GM06990 (cell line): Measurements from ENCODE around the gene ZNF397.

Source experiments
- DNase-seq: peaks from one replicate; pipeline ENCODE4 v3.0.0-alpha.2; 2011; ENCODE audit not compliant: insufficient read length; ENCODE audit errors: extremely low read depth
- H3K27me3 ChIP-seq: replicated peaks from 2 replicates; pipeline ENCODE4 v1.6.0; 2011; ENCODE audit warnings: low read length; ENCODE audit not compliant: control insufficient read depth, insufficient read depth
- H3K36me3 ChIP-seq: 2 replicates; pipeline ENCODE4 v1.5.1; 2011; ENCODE audit warnings: low read length; ENCODE audit not compliant: control insufficient read depth, insufficient read depth
- H3K4me3 ChIP-seq: replicated peaks from 2 replicates; pipeline ENCODE4 v1.5.1; 2011; ENCODE audit warnings: low read depth, mild to moderate bottlenecking, control low read depth, low read length
- TF ChIP-seq, protein P1 (sequence below): IDR thresholded peaks from 2 replicates; pipeline ENCODE4 v1.5.1; 2011; ENCODE audit warnings: low read length, control low read depth, mild to moderate bottlenecking, inconsistent platforms; ENCODE audit not compliant: insufficient read depth, poor library complexity, severe bottlenecking

The ZNF397 gene

GRCh38 chr18:35220424-35220823 is 20.4 kb upstream of the ZNF397 start:
- Histone ChIP-seq H3K4me3 (no peak overlapping the region), H3K36me3 (no peaks in the 10 kb centered on the region), H3K27me3 (no peaks in the 10 kb centered on the region)
- TF ChIP-seq, protein P1, sequence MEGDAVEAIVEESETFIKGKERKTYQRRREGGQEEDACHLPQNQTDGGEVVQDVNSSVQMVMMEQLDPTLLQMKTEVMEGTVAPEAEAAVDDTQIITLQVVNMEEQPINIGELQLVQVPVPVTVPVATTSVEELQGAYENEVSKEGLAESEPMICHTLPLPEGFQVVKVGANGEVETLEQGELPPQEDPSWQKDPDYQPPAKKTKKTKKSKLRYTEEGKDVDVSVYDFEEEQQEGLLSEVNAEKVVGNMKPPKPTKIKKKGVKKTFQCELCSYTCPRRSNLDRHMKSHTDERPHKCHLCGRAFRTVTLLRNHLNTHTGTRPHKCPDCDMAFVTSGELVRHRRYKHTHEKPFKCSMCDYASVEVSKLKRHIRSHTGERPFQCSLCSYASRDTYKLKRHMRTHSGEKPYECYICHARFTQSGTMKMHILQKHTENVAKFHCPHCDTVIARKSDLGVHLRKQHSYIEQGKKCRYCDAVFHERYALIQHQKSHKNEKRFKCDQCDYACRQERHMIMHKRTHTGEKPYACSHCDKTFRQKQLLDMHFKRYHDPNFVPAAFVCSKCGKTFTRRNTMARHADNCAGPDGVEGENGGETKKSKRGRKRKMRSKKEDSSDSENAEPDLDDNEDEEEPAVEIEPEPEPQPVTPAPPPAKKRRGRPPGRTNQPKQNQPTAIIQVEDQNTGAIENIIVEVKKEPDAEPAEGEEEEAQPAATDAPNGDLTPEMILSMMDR, result no peak
- no peak for DNase-seq

DNA sequence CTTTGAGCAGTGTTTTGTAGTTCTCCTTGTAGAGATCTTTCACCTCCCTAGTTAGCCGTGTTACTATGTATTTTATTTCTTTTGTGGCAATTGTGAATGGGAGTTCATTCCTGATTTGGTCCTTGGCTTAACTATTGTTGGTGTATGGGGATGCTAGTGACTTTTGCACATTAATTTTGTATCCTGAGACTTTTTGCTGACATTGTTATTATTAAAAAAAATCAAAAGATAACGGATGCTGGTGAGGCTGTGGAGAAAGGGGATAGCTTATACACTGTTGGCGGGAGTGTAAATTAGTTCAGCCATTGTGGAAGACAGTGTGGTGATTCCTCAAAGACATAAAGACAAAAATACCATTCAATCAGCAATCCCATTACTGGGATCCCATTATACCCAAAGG is 17.0 kb upstream of the ZNF397 start:
- no peaks in the 10 kb centered on the region for H3K27me3 ChIP-seq
- H3K4me3 ChIP-seq, result no peak overlapping the region
- TF ChIP-seq, protein P1, result no peak
- H3K36me3 ChIP-seq, result no peaks in the 10 kb centered on the region
- DNase-seq, result no peak

DNA sequence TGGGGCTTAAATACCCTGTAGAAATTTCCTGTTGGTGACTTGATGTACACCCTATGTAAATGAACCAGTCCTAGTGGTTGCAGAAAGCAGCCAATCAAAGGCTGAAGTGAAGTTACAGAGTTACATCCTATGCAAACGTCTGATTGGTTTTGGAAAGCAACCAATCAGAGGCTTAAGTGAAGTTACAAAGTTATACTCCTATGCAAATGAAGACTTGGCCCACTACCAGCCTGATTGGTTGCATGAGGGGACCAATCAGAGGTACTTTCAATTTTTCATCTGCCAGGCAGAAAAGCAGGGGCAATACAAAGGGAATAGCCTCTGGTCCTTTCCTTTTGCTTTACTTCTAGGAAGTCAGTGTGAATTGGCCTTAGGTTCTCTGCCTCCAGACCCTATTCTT is 13.6 kb upstream of the ZNF397 start:
- TF ChIP-seq, protein P1, result no peak
- DNase-seq, result no peak
- Histone ChIP-seq H3K4me3 (no peak overlapping the region), H3K27me3 (no peaks in the 10 kb centered on the region), H3K36me3 (no peaks in the 10 kb centered on the region)

DNA sequence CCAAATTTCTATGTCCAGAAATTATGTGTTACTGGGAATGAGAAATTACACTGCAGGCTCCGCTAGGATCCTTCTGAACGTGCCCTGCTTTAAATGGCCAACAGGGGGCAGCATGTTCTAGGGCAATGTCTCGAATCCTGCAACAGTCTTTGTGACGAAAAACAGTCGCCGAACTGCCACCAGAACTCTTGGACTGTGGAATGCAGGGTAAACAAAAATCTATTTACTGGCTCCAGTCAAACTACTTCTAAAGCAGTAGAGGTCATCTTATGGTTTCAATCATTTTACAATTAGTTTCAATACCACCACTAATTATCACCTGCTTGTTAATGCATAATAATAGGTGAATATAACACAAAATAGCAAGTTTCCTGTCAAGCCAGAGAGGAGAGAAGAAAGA is 9.8 kb upstream of the ZNF397 start:
- Histone ChIP-seq H3K4me3 (peak overlapping the region; percentile 23; the same call in 1 of the 2 replicates), H3K27me3 (no peaks in the 10 kb centered on the region), H3K36me3 (no peaks in the 10 kb centered on the region)
- DNase-seq, result peak; percentile 36
- TF ChIP-seq, protein P1, result peak; percentile 84

- H3K27me3 ChIP-seq, result no peaks in the 10 kb centered on the region
- DNase-seq, result no peak
- TF ChIP-seq, protein P1, result no peak
- H3K4me3 ChIP-seq, result no peak overlapping the region
- H3K36me3 ChIP-seq, result no peaks in the 10 kb centered on the region
Measured at GRCh38 chr18:35236571-35237363, 4.1 kb upstream of the ZNF397 start.

- TF ChIP-seq, protein P1, result no peak
- no peak for DNase-seq
Measured at GRCh38 chr18:35239314-35239713, 1.5 kb upstream of the ZNF397 start.

More at GRCh38 chr18:35239314-35239713, 1.5 kb upstream of the ZNF397 start:
- H3K27me3 ChIP-seq, result no peaks in the 10 kb centered on the region
- no peak overlapping the region for H3K4me3 ChIP-seq
- peaks cover 6% of the 10 kb centered on the region for H3K36me3 ChIP-seq
